ENCODE results near the gene RHOA.
A peak's percentile ranks its signal among the peaks of the same experiment; 100 is the strongest.
"Not testable (repeated sequence)": the region's sequence is repeated elsewhere in the genome, so short reads cannot be mapped to it uniquely, and the experiment has no call there.

RHOA gene

DNA sequence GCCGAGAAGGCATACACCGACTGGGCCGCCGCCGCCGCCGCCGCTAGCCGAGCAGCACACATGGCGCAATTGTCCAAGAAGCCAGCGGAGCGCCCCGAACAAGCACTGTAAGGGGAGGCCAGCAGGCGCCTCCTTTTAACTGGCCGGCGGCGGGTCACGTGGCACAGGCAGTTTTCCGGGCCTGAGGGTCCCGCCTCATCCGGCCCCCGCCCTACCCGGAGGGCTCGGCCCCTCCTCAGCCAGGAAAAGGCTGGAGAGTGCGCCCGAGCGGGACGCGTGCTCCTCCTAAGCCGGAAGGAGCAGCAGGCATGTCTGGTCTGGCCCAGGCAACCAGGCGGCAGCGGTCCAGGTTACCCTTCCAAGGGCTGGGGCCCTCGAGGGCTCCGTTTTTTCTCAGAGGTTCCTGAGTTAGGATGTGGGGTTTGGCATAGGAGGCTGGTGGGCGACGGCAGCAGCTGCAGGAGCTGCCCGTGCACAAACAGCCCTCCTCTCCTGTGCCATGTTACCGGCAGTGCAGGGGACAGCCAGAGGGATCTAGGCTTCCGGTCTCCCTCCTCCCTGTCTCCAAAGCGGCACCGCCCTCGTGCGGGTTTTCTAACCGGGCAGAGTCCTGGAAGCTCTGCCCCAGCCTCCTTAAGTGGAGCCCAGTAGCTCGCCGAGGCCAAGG lies 53.4 kb downstream of the RHOA start, which contains the start of gene GPX1:
Gene GPX1, minus strand, starts transcription at position 137 of the 667 bp plus-strand sequence. Its CDS starts 75 bp downstream, at position 62.
- Histone ChIP-seq H3K36me3 (ENCODE audit: control insufficient read depth, insufficient read depth, low read length) (peaks cover 18% of the 10 kb centered on the region), H3K4me3 (replicated peaks; ENCODE audit: low read depth, low read length) (peak within 1 kb of the TSS; percentile 93), H3K27me3 (replicated peaks; ENCODE audit: control insufficient read depth, insufficient read depth, low read length) (no peaks in the 10 kb centered on the region)
- DNase-seq (ENCODE audit: extremely low read depth, insufficient read length): peak; percentile 89
- TF ChIP-seq, protein P1, sequence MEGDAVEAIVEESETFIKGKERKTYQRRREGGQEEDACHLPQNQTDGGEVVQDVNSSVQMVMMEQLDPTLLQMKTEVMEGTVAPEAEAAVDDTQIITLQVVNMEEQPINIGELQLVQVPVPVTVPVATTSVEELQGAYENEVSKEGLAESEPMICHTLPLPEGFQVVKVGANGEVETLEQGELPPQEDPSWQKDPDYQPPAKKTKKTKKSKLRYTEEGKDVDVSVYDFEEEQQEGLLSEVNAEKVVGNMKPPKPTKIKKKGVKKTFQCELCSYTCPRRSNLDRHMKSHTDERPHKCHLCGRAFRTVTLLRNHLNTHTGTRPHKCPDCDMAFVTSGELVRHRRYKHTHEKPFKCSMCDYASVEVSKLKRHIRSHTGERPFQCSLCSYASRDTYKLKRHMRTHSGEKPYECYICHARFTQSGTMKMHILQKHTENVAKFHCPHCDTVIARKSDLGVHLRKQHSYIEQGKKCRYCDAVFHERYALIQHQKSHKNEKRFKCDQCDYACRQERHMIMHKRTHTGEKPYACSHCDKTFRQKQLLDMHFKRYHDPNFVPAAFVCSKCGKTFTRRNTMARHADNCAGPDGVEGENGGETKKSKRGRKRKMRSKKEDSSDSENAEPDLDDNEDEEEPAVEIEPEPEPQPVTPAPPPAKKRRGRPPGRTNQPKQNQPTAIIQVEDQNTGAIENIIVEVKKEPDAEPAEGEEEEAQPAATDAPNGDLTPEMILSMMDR (IDR thresholded peaks at IDR 0.05; ENCODE audit: insufficient read depth, low read length, poor library complexity, severe bottlenecking): no peak

DNA sequence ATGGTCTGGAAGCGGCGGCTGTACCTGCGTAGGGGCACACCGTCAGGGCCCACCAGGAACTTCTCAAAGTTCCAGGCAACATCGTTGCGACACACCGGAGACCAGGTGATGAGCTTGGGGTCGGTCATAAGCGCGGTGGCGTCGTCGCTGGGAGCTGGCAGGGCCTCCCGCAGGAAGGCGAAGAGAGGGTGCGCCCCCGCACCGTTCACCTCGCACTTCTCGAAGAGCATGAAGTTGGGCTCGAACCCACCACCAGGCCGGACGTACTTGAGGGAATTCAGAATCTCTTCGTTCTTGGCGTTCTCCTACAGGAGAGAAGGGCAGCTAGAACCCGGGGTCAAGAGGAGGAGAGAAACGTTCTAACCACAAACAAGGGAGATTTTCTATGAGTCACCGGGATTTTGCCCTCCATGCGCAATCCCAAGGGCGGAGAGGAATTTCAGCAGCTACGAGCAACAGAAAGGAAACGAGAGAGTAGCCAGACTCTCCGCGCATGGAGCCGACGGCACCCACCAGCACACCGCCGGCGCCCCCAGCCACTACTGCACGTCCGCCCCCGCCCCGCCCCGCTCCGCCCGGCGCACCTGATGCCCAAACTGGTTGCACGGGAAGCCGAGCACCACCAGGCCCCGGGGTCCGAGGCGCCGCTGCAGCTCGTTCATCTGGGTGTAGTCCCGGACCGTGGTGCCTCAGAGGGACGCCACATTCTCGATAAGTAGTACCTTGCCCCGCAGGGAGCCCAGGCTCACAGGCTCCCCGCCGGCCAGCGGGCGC lies 54.1 kb downstream of the RHOA start:
- H3K27me3 ChIP-seq (replicated peaks; ENCODE audit: control insufficient read depth, insufficient read depth, low read length): not testable (repeated sequence)
- peaks cover 18% of the 10 kb centered on the region for H3K36me3 ChIP-seq (ENCODE audit: control insufficient read depth, insufficient read depth, low read length)
- peak overlapping the region; percentile 93 for H3K4me3 ChIP-seq (replicated peaks; ENCODE audit: low read depth, low read length)
- peak; percentile 53 for DNase-seq (ENCODE audit: extremely low read depth, insufficient read length)

DNA sequence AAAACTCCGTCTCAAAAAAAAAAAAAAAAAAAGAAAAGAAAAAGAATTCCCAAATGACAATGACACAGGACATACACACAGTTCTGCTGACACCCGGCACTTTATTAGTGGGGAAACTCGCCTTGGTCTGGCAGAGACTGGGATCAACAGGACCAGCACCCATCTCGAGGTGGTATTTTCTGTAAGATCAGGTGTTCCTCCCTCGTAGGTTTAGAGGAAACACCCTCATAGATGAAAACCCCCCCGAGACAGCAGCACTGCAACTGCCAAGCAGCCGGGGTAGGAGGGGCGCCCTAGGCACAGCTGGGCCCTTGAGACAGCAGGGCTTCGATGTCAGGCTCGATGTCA lies 54.7 kb downstream of the RHOA start:
- not testable (repeated sequence) for H3K27me3 ChIP-seq (replicated peaks; ENCODE audit: control insufficient read depth, insufficient read depth, low read length); DNase-seq (ENCODE audit: extremely low read depth, insufficient read length)
- peaks cover 16% of the 10 kb centered on the region for H3K36me3 ChIP-seq (ENCODE audit: control insufficient read depth, insufficient read depth, low read length)
- peak overlapping the region; percentile 93 for H3K4me3 ChIP-seq (replicated peaks; ENCODE audit: low read depth, low read length)

DNA sequence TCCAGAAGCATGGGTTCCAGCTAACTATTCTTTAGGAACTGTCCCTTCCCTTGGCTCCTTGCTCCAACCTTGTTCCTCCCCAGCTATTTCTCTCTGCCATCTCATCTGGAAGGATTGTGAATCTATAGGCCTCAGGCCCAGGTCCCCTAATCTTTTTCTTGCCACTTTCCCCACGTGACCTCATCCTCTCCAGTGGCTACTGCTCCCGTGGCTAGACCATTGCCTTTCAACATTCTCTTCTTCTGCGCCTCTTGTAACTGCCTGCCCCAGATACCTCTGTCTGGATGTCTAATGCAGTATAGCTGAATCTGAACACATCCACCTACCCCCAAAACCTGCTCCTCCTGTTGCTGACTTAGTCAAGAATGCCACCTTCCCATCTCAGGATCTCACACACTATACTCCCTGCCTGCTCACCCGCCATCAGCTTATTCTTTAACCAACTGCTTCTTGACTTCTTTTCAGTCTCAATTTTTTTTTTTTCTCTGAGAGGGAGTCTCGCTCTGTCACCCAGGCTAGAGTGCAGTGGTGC lies 58.8 kb downstream of the RHOA start:
- Histone ChIP-seq H3K27me3 (replicated peaks; ENCODE audit: control insufficient read depth, insufficient read depth, low read length) (no peaks in the 10 kb centered on the region), H3K4me3 (replicated peaks; ENCODE audit: low read depth, low read length) (no peak overlapping the region), H3K36me3 (ENCODE audit: control insufficient read depth, insufficient read depth, low read length) (peaks cover 8% of the 10 kb centered on the region)
- TF ChIP-seq, protein P1 (IDR thresholded peaks at IDR 0.05; ENCODE audit: insufficient read depth, low read length, poor library complexity, severe bottlenecking): no peak
- no peak for DNase-seq (ENCODE audit: extremely low read depth, insufficient read length)

DNA sequence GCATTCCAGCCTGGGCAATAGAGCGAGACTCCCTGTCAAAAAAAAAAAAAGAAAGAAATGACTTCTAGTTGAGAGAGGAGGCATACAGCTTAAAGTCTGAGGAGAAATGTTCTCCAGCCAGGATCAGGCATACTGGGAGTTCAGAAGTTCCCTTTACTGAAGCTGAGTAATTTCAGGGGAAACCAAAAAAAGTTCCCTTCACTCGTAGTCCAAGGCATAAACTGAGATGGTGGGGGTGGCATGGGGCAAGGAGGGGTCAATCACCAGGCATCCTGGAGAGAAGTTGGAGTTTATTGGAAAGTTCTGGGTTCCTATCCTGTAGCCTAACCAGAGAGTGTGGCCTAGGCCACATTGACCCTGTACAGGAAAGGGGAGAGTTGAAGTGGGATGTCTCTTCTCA lies 59.5 kb downstream of the RHOA start:
- H3K36me3 ChIP-seq (ENCODE audit: control insufficient read depth, insufficient read depth, low read length): peaks cover 8% of the 10 kb centered on the region
- H3K4me3 ChIP-seq (replicated peaks; ENCODE audit: low read depth, low read length): no peak overlapping the region
- no peak for DNase-seq (ENCODE audit: extremely low read depth, insufficient read length)
- TF ChIP-seq, protein P1 (IDR thresholded peaks at IDR 0.05; ENCODE audit: insufficient read depth, low read length, poor library complexity, severe bottlenecking): no peak
- no peaks in the 10 kb centered on the region for H3K27me3 ChIP-seq (replicated peaks; ENCODE audit: control insufficient read depth, insufficient read depth, low read length)

DNA sequence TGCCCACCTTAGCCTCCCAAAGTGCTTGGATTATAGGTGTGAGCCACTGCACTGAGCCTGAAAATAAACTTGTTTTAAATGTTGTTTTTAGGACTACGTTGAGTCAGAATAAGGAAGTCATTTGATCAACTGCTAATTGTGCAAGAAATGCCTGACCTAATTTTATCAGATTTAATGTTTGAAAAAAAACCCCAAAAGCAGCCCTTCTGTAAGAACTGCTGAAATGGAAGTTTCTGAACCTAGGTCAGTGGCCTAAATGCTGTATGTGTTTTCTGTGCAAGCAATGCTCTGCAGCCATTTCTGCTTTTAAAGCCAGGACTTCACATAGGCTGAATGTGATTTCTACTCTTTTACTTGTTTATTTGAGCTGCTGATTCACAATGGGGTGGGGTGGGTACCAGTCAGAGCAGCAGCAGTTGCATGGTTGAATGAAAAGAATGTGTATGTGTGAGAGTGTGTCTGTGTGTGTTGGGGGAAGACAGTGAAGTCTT lies 60.2 kb downstream of the RHOA start:
- Histone ChIP-seq H3K27me3 (replicated peaks; ENCODE audit: control insufficient read depth, insufficient read depth, low read length) (no peaks in the 10 kb centered on the region), H3K36me3 (ENCODE audit: control insufficient read depth, insufficient read depth, low read length) (peaks cover 7% of the 10 kb centered on the region), H3K4me3 (replicated peaks; ENCODE audit: low read depth, low read length) (no peak overlapping the region)
- DNase-seq (ENCODE audit: extremely low read depth, insufficient read length): no peak
- TF ChIP-seq, protein P1 (IDR thresholded peaks at IDR 0.05; ENCODE audit: insufficient read depth, low read length, poor library complexity, severe bottlenecking): no peak

Measured in GM06990 (cell line).